ENCODE data around the gene NCBP2. TPM values are rescaled to one million over a fixed set of nuclear protein-coding genes. Genes with fewer than 3 reads are reported as not detected.

The NCBP2 gene
- polyA plus RNA-seq, 1 experiment, result 39.9 TPM

DNA sequence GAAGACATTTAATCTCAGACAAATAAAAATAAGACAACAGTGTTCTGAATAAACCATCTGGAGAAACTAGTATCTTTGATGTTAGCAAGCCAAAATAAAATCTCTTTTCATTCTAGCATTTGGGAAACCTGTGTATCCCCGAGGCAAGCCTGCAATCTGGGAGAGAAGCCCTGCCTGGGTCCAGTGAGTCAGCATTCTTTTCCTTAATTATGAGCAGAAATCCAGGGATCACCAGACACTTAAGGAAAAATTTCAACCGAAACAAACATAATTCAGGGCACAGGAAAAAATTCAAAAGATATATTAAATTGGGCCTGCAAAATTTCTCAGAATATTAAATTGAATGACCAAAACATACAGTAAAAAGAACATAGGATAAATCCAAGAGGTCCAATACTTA is 4.2 kb downstream of the NCBP2 start:
- H3K4me3 ChIP-seq (ENCODE audit: low read depth, low read length), result no peak overlapping the region
- POLR2A ChIA-PET, result no interaction called here
- no peaks in the 10 kb centered on the region for H3K27me3 ChIP-seq (ENCODE audit: control insufficient read depth, insufficient read depth, low read length)
- DNase-seq (ENCODE audit: low read depth), result no peak
- CTCF ChIA-PET, result no interaction called here
- TF ChIP-seq CTCF (IDR thresholded peaks at IDR 0.05; ENCODE audit: insufficient read depth, low read depth, low read length), result no peak
- H3K36me3 ChIP-seq (ENCODE audit: control insufficient read depth, insufficient read depth, low read length), result peaks cover 9% of the 10 kb centered on the region

DNA sequence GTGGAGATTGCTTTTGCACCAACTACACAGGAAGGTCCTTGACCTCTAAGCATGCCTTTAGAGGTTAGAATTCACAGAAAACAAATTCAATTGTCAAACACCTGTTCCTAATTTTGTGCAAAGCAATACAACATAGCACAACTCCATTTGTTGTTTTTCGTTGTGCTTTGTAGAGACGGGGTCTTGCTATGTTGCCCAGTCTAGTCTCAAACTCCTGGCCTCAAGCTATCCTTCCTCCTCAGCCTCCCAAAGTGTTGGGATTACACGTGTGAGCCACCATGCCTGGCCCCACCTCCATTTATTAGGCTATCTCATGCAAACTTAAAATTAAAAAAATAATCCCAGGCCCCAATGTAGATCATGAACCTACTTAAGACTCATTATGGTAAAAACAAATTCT is 6.0 kb downstream of the NCBP2 start:
- POLR2A ChIA-PET, result no interaction called here
- DNase-seq (ENCODE audit: low read depth), result no peak
- no peak for TF ChIP-seq CTCF (IDR thresholded peaks at IDR 0.05; ENCODE audit: insufficient read depth, low read depth, low read length)
- H3K27me3 ChIP-seq (ENCODE audit: control insufficient read depth, insufficient read depth, low read length), result no peaks in the 10 kb centered on the region
- no peak overlapping the region for H3K4me3 ChIP-seq (ENCODE audit: low read depth, low read length)
- H3K36me3 ChIP-seq (ENCODE audit: control insufficient read depth, insufficient read depth, low read length), result peaks cover 12% of the 10 kb centered on the region
- CTCF ChIA-PET, result no interaction called here

DNA sequence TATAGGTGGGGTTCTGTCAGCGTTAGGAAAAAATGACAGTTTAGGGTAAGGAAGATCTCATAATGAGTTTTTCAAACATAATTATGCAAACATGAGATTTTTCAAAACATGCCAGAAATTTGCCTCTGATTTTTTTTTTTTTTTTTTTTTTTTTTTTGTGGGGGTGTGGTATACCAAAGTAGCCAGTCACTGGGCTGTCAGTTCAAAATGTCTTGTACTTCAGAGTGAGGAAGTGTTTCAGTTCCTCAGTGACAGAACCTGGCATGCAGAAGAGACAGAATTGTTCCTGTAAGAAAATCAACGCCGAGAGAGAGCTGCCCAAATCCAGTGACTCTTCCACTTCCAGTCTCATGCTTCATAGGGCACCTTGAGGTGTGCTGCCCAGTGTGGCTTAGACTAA is 9.7 kb downstream of the NCBP2 start:
- DNase-seq (ENCODE audit: low read depth), result no peak
- ChIA-PET CTCF (interaction anchor here (0.6 kb wide), 1 partner anchor 30 kb away, joined by 3 read pairs; no protein-coding TSS in a partner anchor), POLR2A (no interaction called here)
- no peak for TF ChIP-seq CTCF (IDR thresholded peaks at IDR 0.05; ENCODE audit: insufficient read depth, low read depth, low read length)
- H3K4me3 ChIP-seq (ENCODE audit: low read depth, low read length), result no peak overlapping the region
- H3K36me3 ChIP-seq (ENCODE audit: control insufficient read depth, insufficient read depth, low read length), result peaks cover 13% of the 10 kb centered on the region
- H3K27me3 ChIP-seq (ENCODE audit: control insufficient read depth, insufficient read depth, low read length), result no peaks in the 10 kb centered on the region

DNA sequence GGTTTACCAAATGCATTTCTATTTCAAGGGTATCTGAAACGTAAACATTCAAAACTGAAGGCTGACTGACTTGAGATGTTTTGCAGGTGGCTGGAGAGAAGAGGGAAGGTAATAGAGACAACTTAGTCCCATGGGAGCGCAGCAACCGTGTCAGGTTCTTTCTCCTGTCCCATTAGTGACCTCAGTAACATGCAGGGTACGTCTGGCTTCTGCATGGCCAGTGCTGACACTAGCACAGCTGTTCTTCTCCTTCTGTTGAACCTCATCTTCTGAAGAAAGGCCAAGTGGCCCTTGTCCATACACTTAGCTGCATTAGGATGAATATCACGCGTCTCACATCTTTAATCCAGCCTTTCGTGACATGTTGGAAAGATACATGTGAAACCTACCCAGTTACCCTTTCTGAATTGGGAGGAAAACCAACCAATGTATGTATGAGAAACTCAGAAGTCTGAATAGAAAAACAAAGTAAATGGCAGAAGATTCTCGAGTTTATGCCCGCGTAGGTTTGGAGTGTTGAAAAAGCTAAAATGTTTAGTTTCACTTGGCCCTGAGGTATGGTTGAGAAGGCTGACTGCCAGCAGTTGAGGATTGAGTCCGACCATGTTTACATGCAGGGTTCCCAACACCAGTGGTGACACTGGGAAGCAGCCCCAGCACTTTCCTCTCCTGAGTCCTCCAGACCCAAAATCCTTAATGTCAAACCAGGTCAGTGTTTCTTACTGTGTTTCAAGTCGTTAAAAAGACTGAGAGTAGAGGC is 10.3 kb downstream of the NCBP2 start:
- TF ChIP-seq CTCF (IDR thresholded peaks at IDR 0.05; ENCODE audit: insufficient read depth, low read depth, low read length), result no peak
- Histone ChIP-seq H3K36me3 (ENCODE audit: control insufficient read depth, insufficient read depth, low read length) (peaks cover 10% of the 10 kb centered on the region), H3K27me3 (ENCODE audit: control insufficient read depth, insufficient read depth, low read length) (no peaks in the 10 kb centered on the region), H3K4me3 (ENCODE audit: low read depth, low read length) (no peak overlapping the region)
- POLR2A ChIA-PET, result no interaction called here
- CTCF ChIA-PET, result no interaction called here
- no peak for DNase-seq (ENCODE audit: low read depth)

DNA sequence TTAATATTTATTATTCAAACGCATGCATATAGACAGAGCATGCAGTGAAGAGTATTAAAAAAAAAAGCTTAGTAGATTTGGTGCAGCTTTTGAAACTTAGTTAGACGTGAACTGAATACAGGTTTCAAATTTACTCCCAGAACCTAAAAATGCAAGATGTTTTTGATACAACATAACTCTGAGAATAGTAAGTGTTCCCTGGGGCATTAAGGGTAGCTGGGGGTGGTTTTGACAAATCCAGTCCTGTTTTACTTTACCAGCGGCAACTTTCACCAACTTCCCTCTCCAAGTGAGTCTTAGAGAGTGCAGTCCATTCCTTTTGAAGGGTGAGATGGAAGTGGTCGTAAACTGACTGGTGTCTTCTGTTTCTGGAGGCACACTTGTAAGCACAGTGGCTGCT is 11.2 kb downstream of the NCBP2 start:
- POLR2A ChIA-PET, result interaction anchor here (0.6 kb wide), 1 partner anchor 42 kb away, joined by 4 read pairs; no protein-coding TSS in a partner anchor
- no peak overlapping the region for H3K4me3 ChIP-seq (ENCODE audit: low read depth, low read length)
- peaks cover 9% of the 10 kb centered on the region for H3K36me3 ChIP-seq (ENCODE audit: control insufficient read depth, insufficient read depth, low read length)
- CTCF ChIA-PET, result interaction anchor here (0.6 to 0.7 kb wide), 2 partner anchors 11 to 205 kb away, joined by 3 to 5 read pairs; no protein-coding TSS in a partner anchor
- DNase-seq (ENCODE audit: low read depth), result no peak
- no peaks in the 10 kb centered on the region for H3K27me3 ChIP-seq (ENCODE audit: control insufficient read depth, insufficient read depth, low read length)
- no peak for TF ChIP-seq CTCF (IDR thresholded peaks at IDR 0.05; ENCODE audit: insufficient read depth, low read depth, low read length)
